SK-N-SH (cell line): ENCODE measurements around the gene MAP4K4.

Experiments used
- CTCF ChIP-seq: fragments of 200-600 bp; sonication (generic); IDR thresholded peaks from 2 replicates; pipeline ENCODE4 v1.6.1; 2017; ENCODE audit warnings: antibody characterized with exemption, mild to moderate bottlenecking, moderate library complexity
- EP300 ChIP-seq, 2 experiments: IDR thresholded peaks; 2 replicates each; pipeline versions ENCODE4 v1.4.0 to v1.6.1; 2012; ENCODE audit warnings: borderline replicate concordance in 1 of 2, low read depth in 1 of 2, low read length in 1 of 2
- EZH2phosphoT487 ChIP-seq: fragments of 200-600 bp; sonication (generic); IDR thresholded peaks from 2 replicates; pipeline ENCODE4 v1.6.1; 2017; ENCODE audit warnings: low read depth, mixed run types, mild to moderate bottlenecking, antibody characterized with exemption, moderate library complexity, borderline replicate concordance
- FOXM1 ChIP-seq: IDR thresholded peaks from 2 replicates; pipeline ENCODE4 v1.4.0; 2012; ENCODE audit warnings: low read depth, mild to moderate bottlenecking
- POLR2AphosphoS5 ChIP-seq: IDR thresholded peaks from 2 replicates; pipeline ENCODE4 v1.6.1; 2012; ENCODE audit warnings: low read depth, low read length
- RAD21 ChIP-seq: IDR thresholded peaks from 2 replicates; pipeline ENCODE4 v1.6.1; 2012; ENCODE audit warnings: mild to moderate bottlenecking, low read length
- REST ChIP-seq: IDR thresholded peaks from 2 replicates; pipeline ENCODE4 v1.6.1; 2012; ENCODE audit warnings: mild to moderate bottlenecking, low read depth, low read length, moderate library complexity
- ZBTB33 ChIP-seq: IDR thresholded peaks from 2 replicates; pipeline ENCODE4 v1.4.0; 2012; ENCODE audit warnings: low read depth, borderline replicate concordance

GRCh38 chr2:101821059-101821805 lies 123.7 kb downstream of the MAP4K4 start:
- TF ChIP-seq CTCF (no peak), POLR2AphosphoS5 (no peak), EP300 (IDR thresholded peaks at IDR 0.05; ENCODE audit: borderline replicate concordance in 1 of 2, low read depth in 1 of 2, low read length in 1 of 2) (no peak), EZH2phosphoT487 (no peak), ZBTB33 (no peak), FOXM1 (no peak), RAD21 (no peak), REST (no peak)
